Epithelial cell of proximal tubule (primary cell): ENCODE measurements around the gene RUNX1. TPM values are rescaled to one million over a fixed set of nuclear protein-coding genes. Genes with fewer than 3 reads are reported as not detected.

Experiments
- DNase-seq: peaks from one replicate; pipeline ENCODE4 v3.0.0-alpha.2; 2011; ENCODE audit warnings: low read depth
- H3K4me3 ChIP-seq: 2 replicates; pipeline ENCODE4 v1.5.1; 2011; ENCODE audit warnings: low read depth, mild to moderate bottlenecking, low read length
- total RNA-seq: library from RNA; depleted of rRNA; stranded (reverse); fragments of >200 nt; gene quantifications from 2 replicates; pipeline ENCODE4 v1.2.3, GENCODE V29; 2015
- TF ChIP-seq, protein P1 (sequence below): conservative IDR thresholded peaks from 2 replicates; pipeline ENCODE4 v1.5.1; 2012; ENCODE audit warnings: low read depth, mild to moderate bottlenecking, low read length

Gene RUNX1
- total RNA-seq, 1 donor from 2014 or later = 11.3 TPM

DNA sequence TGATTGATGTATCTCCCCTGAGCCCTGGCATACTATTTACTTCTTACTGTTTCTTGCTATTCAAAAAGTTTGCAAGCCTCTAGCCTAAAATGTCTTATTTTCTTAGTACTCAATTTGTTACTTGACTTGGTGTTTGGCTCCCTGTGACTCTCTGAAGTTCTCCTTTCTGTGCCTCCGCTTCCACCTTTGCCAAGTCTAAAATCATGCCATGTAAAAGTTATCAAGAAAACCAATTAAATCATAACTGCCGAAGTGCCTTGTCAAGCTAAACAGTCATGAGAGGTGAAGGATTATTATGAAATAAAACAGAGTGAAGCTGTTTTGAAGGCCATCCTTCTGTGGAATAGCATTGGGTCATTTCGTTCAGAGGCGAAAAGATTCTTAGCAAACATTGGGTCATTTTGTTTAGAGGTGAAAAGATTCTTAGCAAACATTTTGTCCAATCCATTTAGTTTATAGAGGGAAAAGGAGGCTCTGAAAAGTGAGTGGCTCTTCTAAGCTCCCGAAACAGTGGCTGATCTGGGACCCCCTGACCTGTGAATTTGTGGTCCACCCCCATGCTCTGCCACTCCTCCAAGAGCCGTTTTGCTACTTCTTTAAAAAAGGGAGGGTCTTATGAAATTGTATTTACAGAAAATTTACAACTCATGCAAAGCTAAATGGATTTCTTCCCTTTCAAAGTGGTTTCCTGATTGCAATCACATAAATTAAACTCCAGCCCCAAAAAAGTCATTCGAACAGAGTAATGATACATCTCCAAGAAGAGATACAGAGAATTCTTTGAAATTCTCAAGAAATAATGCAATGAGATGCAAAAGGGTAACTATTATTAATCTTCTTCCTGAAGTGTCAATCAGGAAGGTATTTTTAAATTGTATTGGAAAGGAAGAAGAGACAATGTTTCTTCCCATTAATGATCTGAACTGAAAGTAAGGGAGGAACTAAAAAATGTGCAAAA lies 141.4 kb downstream of the RUNX1 start:
- H3K4me3 ChIP-seq = no peak overlapping the region
- TF ChIP-seq, protein P1, sequence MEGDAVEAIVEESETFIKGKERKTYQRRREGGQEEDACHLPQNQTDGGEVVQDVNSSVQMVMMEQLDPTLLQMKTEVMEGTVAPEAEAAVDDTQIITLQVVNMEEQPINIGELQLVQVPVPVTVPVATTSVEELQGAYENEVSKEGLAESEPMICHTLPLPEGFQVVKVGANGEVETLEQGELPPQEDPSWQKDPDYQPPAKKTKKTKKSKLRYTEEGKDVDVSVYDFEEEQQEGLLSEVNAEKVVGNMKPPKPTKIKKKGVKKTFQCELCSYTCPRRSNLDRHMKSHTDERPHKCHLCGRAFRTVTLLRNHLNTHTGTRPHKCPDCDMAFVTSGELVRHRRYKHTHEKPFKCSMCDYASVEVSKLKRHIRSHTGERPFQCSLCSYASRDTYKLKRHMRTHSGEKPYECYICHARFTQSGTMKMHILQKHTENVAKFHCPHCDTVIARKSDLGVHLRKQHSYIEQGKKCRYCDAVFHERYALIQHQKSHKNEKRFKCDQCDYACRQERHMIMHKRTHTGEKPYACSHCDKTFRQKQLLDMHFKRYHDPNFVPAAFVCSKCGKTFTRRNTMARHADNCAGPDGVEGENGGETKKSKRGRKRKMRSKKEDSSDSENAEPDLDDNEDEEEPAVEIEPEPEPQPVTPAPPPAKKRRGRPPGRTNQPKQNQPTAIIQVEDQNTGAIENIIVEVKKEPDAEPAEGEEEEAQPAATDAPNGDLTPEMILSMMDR = no peak

DNA sequence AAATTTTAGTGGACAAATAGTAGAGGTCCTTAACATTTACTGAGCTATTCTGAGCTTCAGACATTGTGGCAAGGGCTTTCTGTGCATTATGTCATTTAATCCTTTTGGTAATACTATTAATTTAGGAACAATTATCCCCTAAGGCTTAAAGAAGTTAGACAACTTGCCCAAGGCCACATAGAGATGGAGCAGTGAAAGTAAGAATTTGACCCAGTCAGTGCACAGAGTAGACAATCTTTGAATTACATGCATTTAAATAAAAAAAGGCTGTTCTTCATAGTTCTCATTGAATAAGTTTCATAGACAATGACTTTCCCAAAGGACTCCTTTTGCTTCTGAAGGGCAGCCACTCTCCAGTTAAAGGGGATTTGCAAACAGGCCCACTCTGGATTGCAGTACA lies 142.7 kb downstream of the RUNX1 start:
- TF ChIP-seq, protein P1 = no peak
- DNase-seq = no peak
- H3K4me3 ChIP-seq = no peak overlapping the region

More for the DNA sequence above, 141.4 kb downstream of the RUNX1 start:
- DNase-seq = no peak

DNA sequence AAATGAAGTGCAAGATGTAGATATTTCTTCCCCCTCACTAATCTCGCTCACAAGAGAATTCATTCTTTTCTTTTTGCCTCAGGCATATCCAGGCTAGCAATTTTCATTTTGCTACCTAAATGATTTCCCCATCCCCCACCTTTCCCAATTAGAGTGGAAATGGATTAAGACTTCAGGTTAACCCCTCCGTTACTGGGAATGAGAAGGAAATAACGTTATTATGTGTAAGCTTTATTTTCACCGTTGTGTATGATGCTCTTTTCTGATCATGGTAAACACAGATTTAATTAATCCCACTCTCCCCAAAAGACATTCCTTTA lies 143.9 kb downstream of the RUNX1 start:
- no peak for DNase-seq
- H3K4me3 ChIP-seq = no peak overlapping the region
- TF ChIP-seq, protein P1 = no peak

DNA sequence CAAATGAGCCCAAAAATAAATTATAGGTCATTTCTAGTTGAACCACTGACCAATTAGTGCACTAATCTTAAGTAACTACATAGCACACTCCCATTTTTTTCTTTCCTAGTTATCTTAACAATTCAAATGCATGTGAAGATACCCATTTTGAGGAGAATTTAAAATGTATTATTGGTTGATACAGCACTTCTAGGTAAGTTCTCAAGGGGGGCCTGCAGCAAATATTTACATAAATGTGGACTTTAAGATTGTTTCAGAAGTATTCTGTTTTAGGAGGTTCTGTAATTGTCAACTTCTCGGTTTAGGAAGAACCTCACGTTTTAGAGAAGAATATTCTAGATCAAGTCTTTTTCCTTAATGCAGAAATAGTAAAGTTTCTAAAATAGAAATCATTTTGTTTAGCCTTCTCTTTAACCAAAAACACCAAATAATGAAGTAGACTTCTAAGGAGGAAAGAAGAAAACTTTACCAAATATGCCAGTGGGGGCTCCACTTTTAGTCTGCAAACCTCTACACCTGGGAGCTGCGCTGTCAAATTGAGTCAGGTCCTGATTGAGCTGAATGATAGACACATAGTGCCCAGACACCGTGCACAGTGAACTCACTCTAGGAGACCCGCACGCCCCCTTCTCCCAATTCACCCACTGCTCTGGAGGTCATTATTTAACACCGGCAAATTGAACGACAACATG lies 144.4 kb downstream of the RUNX1 start:
- H3K4me3 ChIP-seq = no peak overlapping the region
- TF ChIP-seq, protein P1 = no peak
- DNase-seq = no peak

DNA sequence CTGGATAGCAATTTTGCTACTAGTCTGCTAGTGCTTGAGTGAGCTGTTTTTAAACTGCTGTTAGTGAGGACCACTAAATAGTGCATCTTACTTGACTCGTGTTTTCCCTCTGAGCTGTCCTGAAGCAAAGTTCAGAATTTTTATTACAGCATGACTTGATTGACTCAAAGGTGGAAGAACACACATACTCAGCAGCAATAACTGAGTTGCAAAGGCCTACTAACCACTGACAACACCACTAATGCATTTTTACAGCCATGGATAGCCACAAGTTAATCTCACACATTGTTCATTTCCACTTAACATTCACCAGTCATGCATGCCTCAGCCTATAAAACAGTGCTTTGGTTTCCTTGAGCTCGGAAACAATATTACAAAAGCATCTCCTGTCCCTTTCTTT lies 148.7 kb downstream of the RUNX1 start:
- H3K4me3 ChIP-seq = no peak overlapping the region
- TF ChIP-seq, protein P1 = no peak
- DNase-seq = no peak

DNA sequence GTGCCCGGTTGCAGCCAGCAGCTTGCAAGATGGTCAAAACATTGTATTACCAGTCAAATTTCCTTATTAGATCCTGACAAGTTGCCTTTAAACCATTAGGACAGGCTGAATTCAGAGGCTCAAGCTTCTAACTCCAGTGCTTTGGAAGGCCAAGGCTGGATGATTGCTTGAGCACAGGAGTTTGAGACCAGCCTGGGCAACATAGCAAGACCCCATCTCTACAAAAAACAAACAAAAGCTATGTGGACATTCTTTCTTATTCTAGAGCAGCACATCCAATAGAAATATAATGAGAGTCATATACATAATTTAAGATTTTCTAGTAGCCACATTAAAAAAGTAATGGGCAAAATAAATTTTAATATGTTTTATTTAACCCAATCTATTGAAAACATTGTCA lies 149.3 kb downstream of the RUNX1 start:
- no peak for DNase-seq
- TF ChIP-seq, protein P1 = no peak
- no peak overlapping the region for H3K4me3 ChIP-seq

DNA sequence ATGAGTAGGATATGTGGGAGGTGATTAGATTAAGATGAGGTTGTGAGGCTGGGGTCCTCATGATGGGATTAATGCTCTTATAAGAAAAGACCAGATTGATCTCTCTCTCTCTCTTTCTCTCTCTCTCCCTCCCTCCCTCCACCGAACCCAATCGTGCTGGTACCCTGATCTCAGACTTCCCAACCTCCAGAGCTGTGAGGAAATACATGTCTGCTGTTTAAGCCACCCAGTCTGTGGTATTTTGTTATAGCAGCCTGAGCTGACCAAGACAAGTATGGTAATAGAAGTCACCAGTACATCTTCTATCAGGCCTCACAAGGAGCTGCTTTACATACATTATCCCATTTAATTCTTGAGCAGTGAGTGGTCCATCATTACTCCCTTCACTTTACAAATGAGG lies 149.8 kb downstream of the RUNX1 start:
- DNase-seq = no peak
- H3K4me3 ChIP-seq = no peak overlapping the region
- TF ChIP-seq, protein P1 = no peak
